GM12878 (cell line): ENCODE data around the gene MYO1C. TPM values are rescaled to one million over a fixed set of nuclear protein-coding genes. Genes with fewer than 3 reads are reported as not detected.

Source experiments
- ATAC-seq: fragments of 200-7000 bp; cut with Tn5 transposase; 3 replicates; pipeline ENCODE4 v1.9.1; 2020; ENCODE audit warnings: mild to moderate bottlenecking, moderate library complexity
- BruUV-seq: library from RNA; stranded (reverse); fragments of 400-500 nt; replicated peaks from 2 replicates; lab custom pipeline; 2021; lab: Mats Ljungman, UMichigan
- CTCF ChIA-PET: fragments of 300-600 bp; sonication (Branson Sonifier 250); formaldehyde crosslinking; extraction: SDS; loops from one replicate; lab custom pipeline; 2021; ENCODE audit warnings: inconsistent platforms; lab: Yijun Ruan, JAX
- POLR2A ChIA-PET: fragments of 350-600 bp; formaldehyde crosslinking; extraction: SDS; loops from one replicate; lab custom pipeline; 2021; ENCODE audit warnings: inconsistent platforms; lab: Charles Lee
- RAD21 ChIA-PET: fragments of 300-600 bp; sonication (Branson Sonifier 250); formaldehyde crosslinking; loops from one replicate; lab custom pipeline; 2023; ENCODE audit warnings: antibody characterized with exemption; ENCODE audit not compliant: unreplicated experiment; lab: Charles Lee
- SMC1A ChIA-PET: fragments of 300-600 bp; sonication (Branson Sonifier 250); formaldehyde crosslinking; loops from one replicate; lab custom pipeline; 2023; ENCODE audit not compliant: unreplicated experiment, uncharacterized antibody; lab: Charles Lee
- DNase-seq: peaks from one replicate; pipeline ENCODE4 v3.0.0-alpha.2; 2011; ENCODE audit warnings: low read depth, low spot score
- FAIRE-seq: peaks from 3 replicates; lab custom pipeline; 2011; peaks lifted over from hg19 to GRCh38; lab: Jason Lieb, UNC
- H2AFZ ChIP-seq: 2 replicates; pipeline ENCODE4 v1.6.0; 2011; ENCODE audit warnings: low read depth, low read length, control low read depth; ENCODE audit not compliant: control insufficient read depth
- H3K27ac ChIP-seq: 2 replicates; pipeline ENCODE4 v1.5.1; 2011; ENCODE audit warnings: control low read depth; ENCODE audit not compliant: control insufficient read depth, insufficient read depth
- H3K27me3 ChIP-seq, 2 experiments: replicated peaks in 1 of 2; 2 replicates each; pipeline versions ENCODE4 v1.6.0 to v1.6.1; 2011; ENCODE audit warnings: low read length in 1 of 2; ENCODE audit not compliant: control insufficient read depth in 2 of 2, insufficient read depth in 2 of 2
- H3K36me3 ChIP-seq, 2 experiments: 2 replicates each; pipeline ENCODE4 v1.5.1; 2011; ENCODE audit warnings: low read length in 1 of 2; ENCODE audit not compliant: control insufficient read depth in 2 of 2, insufficient read depth in 2 of 2
- H3K4me1 ChIP-seq: 2 replicates; pipeline ENCODE4 v1.6.1; 2011; ENCODE audit warnings: mild to moderate bottlenecking, low read length, moderate library complexity, mixed read lengths; ENCODE audit not compliant: control insufficient read depth, insufficient read depth
- H3K4me2 ChIP-seq: 2 replicates; pipeline ENCODE4 v1.6.0; 2011; ENCODE audit warnings: control low read depth; ENCODE audit not compliant: control insufficient read depth, insufficient read depth
- H3K4me3 ChIP-seq: fragments of 200-600 bp; sonication (generic); 2 replicates; pipeline ENCODE4 v1.5.1; 2016
- H3K79me2 ChIP-seq: 2 replicates; pipeline ENCODE4 v1.6.0; 2011; ENCODE audit warnings: low read length; ENCODE audit not compliant: control insufficient read depth, insufficient read depth
- H3K9ac ChIP-seq: 2 replicates; pipeline ENCODE4 v1.8.0; 2011; ENCODE audit warnings: low read length, control low read depth, mixed read lengths; ENCODE audit not compliant: control insufficient read depth, insufficient read depth
- H3K9me3 ChIP-seq: replicated peaks from 3 replicates; pipeline ENCODE4 v1.5.1; 2011; ENCODE audit warnings: mild to moderate bottlenecking, low read length; ENCODE audit not compliant: control insufficient read depth, insufficient read depth
- H4K20me1 ChIP-seq: 2 replicates; pipeline ENCODE4 v1.6.0; 2011; ENCODE audit not compliant: control insufficient read depth, insufficient read depth
- ZNF207 ChIP-seq: fragments of 450-650 bp; IDR thresholded peaks from 2 replicates; pipeline ENCODE4 v1.6.1; 2014; ENCODE audit warnings: antibody characterized with exemption, mild to moderate bottlenecking, borderline replicate concordance
- WGBS: methylation state at CpG from one replicate; pipeline ENCODE4 v1.1.6; 2016; ENCODE audit warnings: low lambda C conversion rate; ENCODE audit not compliant: insufficient replicate concordance, insufficient coverage; ENCODE audit errors: missing lambda C conversion rate; 5-methylcytosine and 5-hydroxymethylcytosine counted together
- in situ Hi-C: fragments of 300-500 bp; cut with MboI; formaldehyde crosslinking; loops from 9 replicates; pipeline ENCODE4 v1.14.3; 2018; ENCODE audit warnings: mixed read lengths
- intact Hi-C: fragments of 100-400 bp; cut with micrococcal nuclease; formaldehyde crosslinking; loops from one replicate; pipeline ENCODE4 v1.14.2; 2022; ENCODE audit not compliant: unreplicated experiment
- polyA plus RNA-seq, 11 experiments: library from polyadenylated mRNA; depleted of rRNA in 4 of 11; unstranded in 6 of 11; stranded (reverse) in 5 of 11; fragments of >200 nt; fragmentation: Nextera tagmentation in 4 of 11; fragmentation: Illumina TruSeq in 1 of 11; extraction: Ambion mirVana in 4 of 11; extraction: Trizol in 1 of 11; gene quantifications; 1 replicate in 1 of 11; 2 replicates in 10 of 11; pipeline versions ENCODE4 v1.2.1 to v1.2.3, GENCODE V29; 2011 to 2016; ENCODE audit warnings: inconsistent platforms in 2 of 11, missing spikeins in 2 of 11, low read depth in 1 of 11
- total RNA-seq, 4 experiments: library from RNA; depleted of rRNA in 3 of 4; stranded (reverse); fragments of >200 nt in 3 of 4; fragmentation: Illumina TruSeq in 1 of 4; extraction: Trizol in 1 of 4; gene quantifications; 2 replicates each; pipeline versions ENCODE4 v1.2.1 to v1.2.3, GENCODE V29; 2013 to 2021
- TF ChIP-seq, protein P1 (sequence below): fragments of 450-650 bp; IDR thresholded peaks from 2 replicates; pipeline ENCODE4 v1.6.1; 2016; ENCODE audit warnings: mild to moderate bottlenecking

The MYO1C gene
- total and polyA plus RNA-seq, 10 of the 15 experiments (the other 5 are each of a cell fraction or from before 2014, with no cell fraction given): 1.2 to 92.0 (median 36.6) TPM

DNA sequence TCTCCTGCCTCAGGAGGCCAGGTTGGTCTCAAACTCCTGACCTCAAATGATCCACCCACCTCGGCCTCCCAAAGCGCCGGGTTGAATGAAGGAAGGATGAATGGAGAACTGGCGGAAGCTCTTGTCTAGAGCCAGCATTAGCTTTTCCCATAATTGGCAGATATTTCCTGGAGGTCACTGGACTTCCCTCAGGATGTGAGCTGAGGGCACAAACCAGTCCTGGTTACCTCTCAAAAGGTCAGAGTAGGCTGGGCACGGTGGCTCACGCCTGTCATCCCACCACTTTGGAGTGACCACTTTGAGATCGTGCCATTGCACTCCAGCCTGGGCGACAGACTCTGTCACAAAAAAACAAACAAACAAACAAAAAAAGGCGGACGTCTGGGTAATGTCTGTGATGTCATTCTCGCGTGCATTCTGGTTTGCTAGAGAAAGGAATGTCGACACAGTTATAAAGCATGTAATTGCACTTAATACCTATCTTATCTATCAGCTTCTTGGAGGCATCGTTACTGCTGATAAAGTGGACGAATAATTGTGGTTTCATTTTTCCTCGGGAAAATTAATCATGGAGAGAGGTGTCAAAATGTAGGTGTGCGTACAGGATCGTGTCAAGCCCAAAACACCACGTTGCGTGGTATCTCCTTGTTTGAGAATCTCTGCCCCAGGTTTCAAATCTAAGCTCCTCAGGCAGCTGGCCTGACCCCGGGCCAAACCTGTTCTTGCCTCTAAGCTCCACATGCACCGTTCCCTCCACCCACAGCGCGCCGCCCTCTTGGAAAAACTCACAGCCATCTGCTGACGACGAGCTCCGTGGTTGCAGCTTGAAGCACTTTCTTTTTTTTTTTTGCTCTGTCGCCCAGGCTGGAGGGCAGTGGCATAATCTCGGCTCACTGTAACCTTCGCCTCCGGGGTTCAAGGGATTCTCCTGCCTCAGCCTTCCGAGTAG lies 30.0 kb downstream of the MYO1C start:
- intact Hi-C loops: no loop called here
- DNase-seq (no peak), FAIRE-seq (no peak), ATAC-seq (no peak)
- Histone ChIP-seq H3K9ac (no peak overlapping the region), H2AFZ (no peak overlapping the region), H3K27me3 (no peaks in the 10 kb centered on the region), H4K20me1 (no peaks in the 10 kb centered on the region), H3K9me3 (no peaks in the 10 kb centered on the region), H3K79me2 (no peaks in the 10 kb centered on the region), H3K27ac (no peak overlapping the region), H3K4me1 (peaks cover 16% of the 10 kb centered on the region), H3K4me3 (no peak overlapping the region; the same call in 1 of the 2 replicates), H3K4me2 (peak overlapping the region; percentile 61; the same call in 1 of the 2 replicates)
- ChIA-PET POLR2A (interaction anchor here (0.6 to 2.1 kb wide), 4 partner anchors 12 to 97 kb away, joined by 3 to 11 read pairs (median 4); no protein-coding TSS in a partner anchor), CTCF (interaction anchor here (0.6 to 1.3 kb wide), 6 partner anchors 11 to 126 kb away, joined by 3 to 8 read pairs (median 4); no protein-coding TSS in a partner anchor), SMC1A (interaction anchor here (1.0 to 1.3 kb wide), 6 partner anchors 11 to 100 kb away, joined by 3 to 7 read pairs (median 3); no protein-coding TSS in a partner anchor), RAD21 (interaction anchor here (0.6 to 1.3 kb wide), 4 partner anchors 12 to 97 kb away, joined by 3 to 5 read pairs (median 4); no protein-coding TSS in a partner anchor)
- no TSS peak for BruUV-seq
- WGBS: 83% methylated on average over 31 of the region's 33 CpGs
- in situ Hi-C loops: no loop called here
- TF ChIP-seq, protein P1, sequence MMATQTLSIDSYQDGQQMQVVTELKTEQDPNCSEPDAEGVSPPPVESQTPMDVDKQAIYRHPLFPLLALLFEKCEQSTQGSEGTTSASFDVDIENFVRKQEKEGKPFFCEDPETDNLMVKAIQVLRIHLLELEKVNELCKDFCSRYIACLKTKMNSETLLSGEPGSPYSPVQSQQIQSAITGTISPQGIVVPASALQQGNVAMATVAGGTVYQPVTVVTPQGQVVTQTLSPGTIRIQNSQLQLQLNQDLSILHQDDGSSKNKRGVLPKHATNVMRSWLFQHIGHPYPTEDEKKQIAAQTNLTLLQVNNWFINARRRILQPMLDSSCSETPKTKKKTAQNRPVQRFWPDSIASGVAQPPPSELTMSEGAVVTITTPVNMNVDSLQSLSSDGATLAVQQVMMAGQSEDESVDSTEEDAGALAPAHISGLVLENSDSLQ: 0 out of 2 replicates have a peak, but pooled peaks have one; percentile 44
- no peak for TF ChIP-seq ZNF207
- TF ChIP-seq, all 136 proteins: peak for 1
- H3K36me3 ChIP-seq: no peaks in the 10 kb centered on the region; a peak in 2 of 4 replicates
